ENCODE data around the gene TPT1.
"Not testable (repeated sequence)": the region's sequence is repeated elsewhere in the genome, so short reads cannot be mapped to it uniquely, and the experiment has no call there.

Gene TPT1

GRCh38 chr13:45367358-45367757 is 26.4 kb upstream of the TPT1 start:
- 81 to 94% methylated on average over 2 of the region's 2 CpGs for whole genome bisulfite sequencing, 2 experiments (ENCODE audit: insufficient coverage in 2 of 2)
- Histone ChIP-seq H3K9me3 (ENCODE audit: control insufficient read depth, low read length) (peaks cover 15% of the 10 kb centered on the region), H3K27ac (ENCODE audit: low read depth, low read length, severe bottlenecking) (no peak overlapping the region), H3K4me1 (ENCODE audit: control insufficient read depth, insufficient read depth, low read length, poor library complexity, severe bottlenecking) (peaks cover 15% of the 10 kb centered on the region), H3K4me3 (ENCODE audit: extremely low read depth, insufficient read depth, low read length, poor library complexity, severe bottlenecking) (no peak overlapping the region), H3K36me3 (ENCODE audit: control insufficient read depth, insufficient read depth, low read length) (peaks cover 25% of the 10 kb centered on the region)

GRCh38 chr13:45365558-45365885 is 24.5 kb upstream of the TPT1 start:
- Histone ChIP-seq H3K4me1 (ENCODE audit: control insufficient read depth, insufficient read depth, low read length, poor library complexity, severe bottlenecking) (peaks cover 5% of the 10 kb centered on the region), H3K4me3 (ENCODE audit: extremely low read depth, insufficient read depth, low read length, poor library complexity, severe bottlenecking) (no peak overlapping the region), H3K9me3 (ENCODE audit: control insufficient read depth, low read length) (peaks cover 16% of the 10 kb centered on the region), H3K27ac (ENCODE audit: low read depth, low read length, severe bottlenecking) (no peak overlapping the region), H3K36me3 (ENCODE audit: control insufficient read depth, insufficient read depth, low read length) (peaks cover 32% of the 10 kb centered on the region)
- WGBS, 2 experiments (ENCODE audit: insufficient coverage in 2 of 2) = 72 to 96% methylated on average over 2 to 3 of the region's 4 CpGs

GRCh38 chr13:45364876-45365557 is 24.0 kb upstream of the TPT1 start:
- Histone ChIP-seq H3K9me3 (ENCODE audit: control insufficient read depth, low read length) (peaks cover 16% of the 10 kb centered on the region), H3K36me3 (ENCODE audit: control insufficient read depth, insufficient read depth, low read length) (peaks cover 32% of the 10 kb centered on the region), H3K4me1 (ENCODE audit: control insufficient read depth, insufficient read depth, low read length, poor library complexity, severe bottlenecking) (peaks cover 5% of the 10 kb centered on the region), H3K27ac (ENCODE audit: low read depth, low read length, severe bottlenecking) (no peak overlapping the region), H3K4me3 (ENCODE audit: extremely low read depth, insufficient read depth, low read length, poor library complexity, severe bottlenecking) (no peak overlapping the region)
- 88 to 95% methylated on average over 4 to 8 of the region's 10 CpGs for WGBS, 2 experiments (ENCODE audit: insufficient coverage in 2 of 2)

GRCh38 chr13:45362939-45363338 is 22.0 kb upstream of the TPT1 start:
- Histone ChIP-seq H3K27ac (ENCODE audit: low read depth, low read length, severe bottlenecking) (no peak overlapping the region), H3K4me1 (ENCODE audit: control insufficient read depth, insufficient read depth, low read length, poor library complexity, severe bottlenecking) (peaks cover under 1% of the 10 kb centered on the region), H3K36me3 (ENCODE audit: control insufficient read depth, insufficient read depth, low read length) (peaks cover 49% of the 10 kb centered on the region), H3K9me3 (ENCODE audit: control insufficient read depth, low read length) (peaks cover 16% of the 10 kb centered on the region), H3K4me3 (ENCODE audit: extremely low read depth, insufficient read depth, low read length, poor library complexity, severe bottlenecking) (no peak overlapping the region)
- 90 to 100% methylated on average over 1 to 2 of the region's 2 CpGs for WGBS, 2 experiments (ENCODE audit: insufficient coverage in 2 of 2)

GRCh38 chr13:45361596-45362206 is 20.7 kb upstream of the TPT1 start:
- 94 to 98% methylated on average over 13 of the region's 14 CpGs for WGBS, 2 experiments (ENCODE audit: insufficient coverage in 2 of 2)
- no peaks in the 10 kb centered on the region for H3K4me1 ChIP-seq (ENCODE audit: control insufficient read depth, insufficient read depth, low read length, poor library complexity, severe bottlenecking)
- H3K4me3 ChIP-seq (ENCODE audit: extremely low read depth, insufficient read depth, low read length, poor library complexity, severe bottlenecking) = no peak overlapping the region
- no peak overlapping the region for H3K27ac ChIP-seq (ENCODE audit: low read depth, low read length, severe bottlenecking)
- peaks cover 16% of the 10 kb centered on the region for H3K9me3 ChIP-seq (ENCODE audit: control insufficient read depth, low read length)
- H3K36me3 ChIP-seq (ENCODE audit: control insufficient read depth, insufficient read depth, low read length) = peaks cover 59% of the 10 kb centered on the region

DNA sequence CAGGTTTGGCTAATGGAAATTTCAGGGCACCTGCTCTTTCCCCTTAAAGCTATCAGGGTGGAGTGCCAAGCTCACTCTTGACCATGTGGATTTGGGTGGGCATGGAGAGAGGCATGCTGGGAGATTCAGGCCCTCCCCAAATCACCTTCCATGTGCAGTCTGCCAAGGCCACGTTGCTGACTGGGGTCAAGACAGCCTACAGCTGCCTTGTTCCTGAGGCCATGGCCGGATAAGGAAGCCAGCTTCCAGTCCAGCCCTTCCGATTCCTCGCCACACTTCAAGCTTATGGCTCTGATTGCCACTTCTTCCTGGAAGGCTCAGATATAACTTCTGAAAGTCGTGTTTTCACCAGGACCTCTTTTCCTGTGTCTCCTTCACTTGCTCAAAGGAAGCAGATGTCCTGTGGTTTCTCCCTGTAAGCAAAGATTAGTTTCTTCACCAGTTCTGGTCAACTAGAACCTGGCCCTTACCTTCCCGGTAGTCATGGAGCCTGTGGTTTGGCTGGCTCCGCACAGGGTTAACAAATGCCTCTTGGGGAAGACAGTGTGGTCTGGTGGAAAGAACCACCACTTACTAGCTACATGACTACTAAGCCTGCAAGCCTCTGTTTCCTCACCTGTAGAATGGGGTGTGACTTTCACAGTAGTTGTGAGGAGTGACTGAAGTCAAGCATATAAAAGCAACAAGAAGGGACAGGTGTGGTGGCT is 16.1 kb upstream of the TPT1 start:
- WGBS, 2 experiments (ENCODE audit: insufficient coverage in 2 of 2) = 98% methylated on average over 6 to 7 of the region's 7 CpGs
- Histone ChIP-seq H3K4me1 (ENCODE audit: control insufficient read depth, insufficient read depth, low read length, poor library complexity, severe bottlenecking) (no peaks in the 10 kb centered on the region), H3K36me3 (ENCODE audit: control insufficient read depth, insufficient read depth, low read length) (peaks cover 68% of the 10 kb centered on the region), H3K4me3 (ENCODE audit: extremely low read depth, insufficient read depth, low read length, poor library complexity, severe bottlenecking) (no peak overlapping the region), H3K9me3 (ENCODE audit: control insufficient read depth, low read length) (no peaks in the 10 kb centered on the region), H3K27ac (ENCODE audit: low read depth, low read length, severe bottlenecking) (no peak overlapping the region)

DNA sequence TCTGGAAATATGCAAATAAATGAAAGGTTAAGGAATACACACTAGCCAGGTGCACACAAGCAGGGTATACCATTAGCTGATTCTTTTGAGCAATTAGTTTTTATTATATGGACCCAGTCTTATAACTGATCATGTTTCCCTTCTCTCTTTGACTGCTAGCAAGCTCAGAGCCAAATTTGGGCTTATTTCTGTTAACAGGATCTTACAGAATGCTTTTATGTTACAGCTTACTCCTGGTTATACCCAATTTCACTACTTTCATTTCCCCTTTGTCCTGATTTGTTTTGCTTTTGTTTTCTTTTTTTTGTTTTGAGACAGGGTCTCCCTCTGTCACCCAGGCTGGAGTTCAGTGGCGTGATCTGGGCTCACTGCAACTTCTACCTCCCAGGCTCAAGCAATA is 12.9 kb upstream of the TPT1 start:
- Histone ChIP-seq H3K9me3 (ENCODE audit: control insufficient read depth, low read length) (no peaks in the 10 kb centered on the region), H3K4me1 (ENCODE audit: control insufficient read depth, insufficient read depth, low read length, poor library complexity, severe bottlenecking) (no peaks in the 10 kb centered on the region), H3K27ac (ENCODE audit: low read depth, low read length, severe bottlenecking) (no peak overlapping the region), H3K36me3 (ENCODE audit: control insufficient read depth, insufficient read depth, low read length) (peaks cover 80% of the 10 kb centered on the region), H3K4me3 (ENCODE audit: extremely low read depth, insufficient read depth, low read length, poor library complexity, severe bottlenecking) (no peak overlapping the region)
- 100% methylated on average over 1 of the region's 1 CpG; no CpG with 5 or more reads in 1 of the 2 experiments for WGBS, 2 experiments (ENCODE audit: insufficient coverage in 2 of 2)

DNA sequence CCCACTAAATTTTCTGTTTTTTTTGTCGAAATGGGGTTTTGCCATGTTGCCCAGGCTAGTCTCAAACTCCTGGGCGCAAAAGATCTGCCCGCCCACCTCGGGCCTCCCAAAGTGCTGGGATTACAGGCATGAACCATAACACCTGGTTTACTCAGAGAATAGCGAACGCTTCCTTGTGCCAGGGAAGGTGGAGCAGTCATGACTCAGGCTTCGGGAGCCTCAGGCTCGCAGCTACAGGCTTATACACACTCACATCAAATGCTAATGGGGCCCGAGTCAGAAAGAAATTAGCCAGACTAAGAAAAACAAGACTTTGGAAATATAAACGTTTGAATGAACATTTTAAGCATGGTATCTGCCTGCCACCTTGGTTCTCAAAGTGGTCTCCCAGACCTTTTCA is 11.0 kb upstream of the TPT1 start:
- Histone ChIP-seq H3K9me3 (ENCODE audit: control insufficient read depth, low read length) (no peaks in the 10 kb centered on the region), H3K36me3 (ENCODE audit: control insufficient read depth, insufficient read depth, low read length) (peaks cover 76% of the 10 kb centered on the region), H3K27ac (ENCODE audit: low read depth, low read length, severe bottlenecking) (no peak overlapping the region), H3K4me3 (ENCODE audit: extremely low read depth, insufficient read depth, low read length, poor library complexity, severe bottlenecking) (no peak overlapping the region), H3K4me1 (ENCODE audit: control insufficient read depth, insufficient read depth, low read length, poor library complexity, severe bottlenecking) (no peaks in the 10 kb centered on the region)
- WGBS, 2 experiments (ENCODE audit: insufficient coverage in 2 of 2) = 87 to 99% methylated on average over 7 to 8 of the region's 10 CpGs

DNA sequence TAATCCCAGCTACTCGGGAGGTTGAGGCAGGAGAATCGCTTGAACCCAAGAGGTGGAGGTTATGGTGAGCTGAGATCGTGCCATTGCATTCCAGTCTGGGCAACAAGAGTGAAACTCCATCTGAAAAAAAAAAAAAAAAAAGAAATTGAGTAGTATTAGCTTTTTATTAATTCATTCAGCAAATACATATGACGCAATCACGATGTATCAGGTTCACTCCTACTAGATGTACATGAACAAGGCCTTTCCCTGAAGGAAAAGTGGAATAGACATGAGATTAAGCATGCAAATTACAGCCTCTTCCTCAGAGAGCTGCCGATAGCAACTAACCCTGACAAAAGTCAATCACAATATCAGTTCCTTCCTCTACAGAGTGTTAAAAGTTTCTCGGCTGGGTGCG is 9.2 kb upstream of the TPT1 start:
- no peak overlapping the region for H3K27ac ChIP-seq (ENCODE audit: low read depth, low read length, severe bottlenecking)
- 94 to 100% methylated on average over 4 of the region's 8 CpGs for WGBS, 2 experiments (ENCODE audit: insufficient coverage in 2 of 2)

GRCh38 chr13:45349438-45349837 is 8.5 kb upstream of the TPT1 start:
- no peak overlapping the region for H3K27ac ChIP-seq (ENCODE audit: low read depth, low read length, severe bottlenecking)
- no peaks in the 10 kb centered on the region for H3K9me3 ChIP-seq (ENCODE audit: control insufficient read depth, low read length)
- H3K4me1 ChIP-seq (ENCODE audit: control insufficient read depth, insufficient read depth, low read length, poor library complexity, severe bottlenecking) = no peaks in the 10 kb centered on the region
- H3K4me3 ChIP-seq (ENCODE audit: extremely low read depth, insufficient read depth, low read length, poor library complexity, severe bottlenecking) = no peak overlapping the region
- WGBS, 2 experiments (ENCODE audit: insufficient coverage in 2 of 2) = 86 to 100% methylated on average over 1 of the region's 2 CpGs
- H3K36me3 ChIP-seq (ENCODE audit: control insufficient read depth, insufficient read depth, low read length) = peaks cover 67% of the 10 kb centered on the region

More for the DNA sequence above, 9.2 kb upstream of the TPT1 start:
- H3K9me3 ChIP-seq (ENCODE audit: control insufficient read depth, low read length) = no peaks in the 10 kb centered on the region
- peaks cover 67% of the 10 kb centered on the region for H3K36me3 ChIP-seq (ENCODE audit: control insufficient read depth, insufficient read depth, low read length)
- no peaks in the 10 kb centered on the region for H3K4me1 ChIP-seq (ENCODE audit: control insufficient read depth, insufficient read depth, low read length, poor library complexity, severe bottlenecking)
- no peak overlapping the region for H3K4me3 ChIP-seq (ENCODE audit: extremely low read depth, insufficient read depth, low read length, poor library complexity, severe bottlenecking)

DNA sequence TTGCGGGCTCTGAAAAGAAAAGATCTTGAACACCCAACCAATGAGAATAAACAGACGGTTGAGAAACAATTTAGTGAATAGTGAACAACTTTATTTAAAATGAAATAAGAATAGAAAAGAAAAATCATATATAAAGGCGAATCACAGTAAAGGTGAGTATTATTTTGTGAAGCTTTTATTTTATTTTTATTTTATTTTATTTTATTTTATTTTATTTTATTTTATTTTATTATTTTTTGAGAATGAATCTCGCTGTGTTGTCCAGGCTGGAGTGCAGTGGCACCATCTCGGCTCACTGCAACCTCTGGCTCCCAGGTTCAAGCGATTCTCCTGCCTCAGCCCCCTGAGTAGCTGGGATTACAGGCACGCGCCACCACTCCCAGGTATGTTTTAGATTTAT is 3.1 kb upstream of the TPT1 start:
- not testable (repeated sequence) for H3K9me3 ChIP-seq (ENCODE audit: control insufficient read depth, low read length); H3K4me3 ChIP-seq (ENCODE audit: extremely low read depth, insufficient read depth, low read length, poor library complexity, severe bottlenecking); H3K27ac ChIP-seq (ENCODE audit: low read depth, low read length, severe bottlenecking); H3K4me1 ChIP-seq (ENCODE audit: control insufficient read depth, insufficient read depth, low read length, poor library complexity, severe bottlenecking)
- 89% methylated on average over 3 of the region's 8 CpGs; no CpG with 5 or more reads in 1 of the 2 experiments for WGBS, 2 experiments (ENCODE audit: insufficient coverage in 2 of 2)
- H3K36me3 ChIP-seq (ENCODE audit: control insufficient read depth, insufficient read depth, low read length) = peaks cover 46% of the 10 kb centered on the region
